H1 (cell line): ENCODE data around the gene MIDN.

Experiments used
- KDM1A ChIP-seq: fragments of 200-600, 300-600 bp; sonication (generic); IDR thresholded peaks from 2 replicates; pipeline ENCODE4 v1.7.1; 2016; ENCODE audit warnings: mild to moderate bottlenecking, low read length, borderline replicate concordance
- TF ChIP-seq, protein P1 (sequence below), 3 experiments: IDR thresholded peaks; 1 replicate in 2 of 3; 2 replicates in 1 of 3; pipeline versions ENCODE4 v1.5.1 to v1.6.1; 2011; ENCODE audit warnings: low read length in 3 of 3, mild to moderate bottlenecking in 3 of 3, inconsistent platforms in 2 of 3, low read depth in 1 of 3, moderate library complexity in 1 of 3; ENCODE audit not compliant: insufficient read depth in 1 of 3; ENCODE audit errors: control extremely low read depth in 1 of 3

DNA sequence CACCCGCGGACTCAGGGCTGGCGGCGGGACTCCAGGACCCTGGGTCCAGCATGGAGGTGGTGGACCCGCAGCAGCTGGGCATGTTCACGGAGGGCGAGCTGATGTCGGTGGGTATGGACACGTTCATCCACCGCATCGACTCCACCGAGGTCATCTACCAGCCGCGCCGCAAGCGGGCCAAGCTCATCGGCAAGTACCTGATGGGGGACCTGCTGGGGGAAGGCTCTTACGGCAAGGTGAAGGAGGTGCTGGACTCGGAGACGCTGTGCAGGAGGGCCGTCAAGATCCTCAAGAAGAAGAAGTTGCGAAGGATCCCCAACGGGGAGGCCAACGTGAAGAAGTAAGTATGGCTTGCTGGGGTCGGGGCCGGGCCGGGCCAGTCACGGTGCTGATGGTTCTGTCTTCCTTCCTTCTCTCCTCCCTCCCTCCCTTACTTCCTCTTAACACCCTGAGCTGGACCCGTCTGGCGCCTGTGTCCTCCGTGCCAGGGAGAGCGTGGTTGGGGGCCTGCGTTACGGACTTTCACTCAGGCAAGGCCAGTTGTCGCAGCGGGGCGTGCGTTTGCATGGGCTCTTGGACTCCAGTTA is 41.4 kb upstream of the MIDN start:
- TF ChIP-seq, protein P1, sequence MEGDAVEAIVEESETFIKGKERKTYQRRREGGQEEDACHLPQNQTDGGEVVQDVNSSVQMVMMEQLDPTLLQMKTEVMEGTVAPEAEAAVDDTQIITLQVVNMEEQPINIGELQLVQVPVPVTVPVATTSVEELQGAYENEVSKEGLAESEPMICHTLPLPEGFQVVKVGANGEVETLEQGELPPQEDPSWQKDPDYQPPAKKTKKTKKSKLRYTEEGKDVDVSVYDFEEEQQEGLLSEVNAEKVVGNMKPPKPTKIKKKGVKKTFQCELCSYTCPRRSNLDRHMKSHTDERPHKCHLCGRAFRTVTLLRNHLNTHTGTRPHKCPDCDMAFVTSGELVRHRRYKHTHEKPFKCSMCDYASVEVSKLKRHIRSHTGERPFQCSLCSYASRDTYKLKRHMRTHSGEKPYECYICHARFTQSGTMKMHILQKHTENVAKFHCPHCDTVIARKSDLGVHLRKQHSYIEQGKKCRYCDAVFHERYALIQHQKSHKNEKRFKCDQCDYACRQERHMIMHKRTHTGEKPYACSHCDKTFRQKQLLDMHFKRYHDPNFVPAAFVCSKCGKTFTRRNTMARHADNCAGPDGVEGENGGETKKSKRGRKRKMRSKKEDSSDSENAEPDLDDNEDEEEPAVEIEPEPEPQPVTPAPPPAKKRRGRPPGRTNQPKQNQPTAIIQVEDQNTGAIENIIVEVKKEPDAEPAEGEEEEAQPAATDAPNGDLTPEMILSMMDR (IDR thresholded peaks at IDR 0.05; ENCODE audit: control extremely low read depth in 1 of 3, insufficient read depth in 1 of 3, low read depth in 1 of 3, low read length in 3 of 3) = no peak
- no peak for TF ChIP-seq KDM1A
